GM04504 (cell line): ENCODE data around the gene HLCS.

Experiments
- DNase-seq: peaks from one replicate; pipeline ENCODE4 v3.0.0-alpha.2; 2012; ENCODE audit warnings: low read depth

The HLCS gene

GRCh38 chr21:36745459-36745858 lies 221.0 kb downstream of the HLCS start:
- DNase-seq: no peak

DNA sequence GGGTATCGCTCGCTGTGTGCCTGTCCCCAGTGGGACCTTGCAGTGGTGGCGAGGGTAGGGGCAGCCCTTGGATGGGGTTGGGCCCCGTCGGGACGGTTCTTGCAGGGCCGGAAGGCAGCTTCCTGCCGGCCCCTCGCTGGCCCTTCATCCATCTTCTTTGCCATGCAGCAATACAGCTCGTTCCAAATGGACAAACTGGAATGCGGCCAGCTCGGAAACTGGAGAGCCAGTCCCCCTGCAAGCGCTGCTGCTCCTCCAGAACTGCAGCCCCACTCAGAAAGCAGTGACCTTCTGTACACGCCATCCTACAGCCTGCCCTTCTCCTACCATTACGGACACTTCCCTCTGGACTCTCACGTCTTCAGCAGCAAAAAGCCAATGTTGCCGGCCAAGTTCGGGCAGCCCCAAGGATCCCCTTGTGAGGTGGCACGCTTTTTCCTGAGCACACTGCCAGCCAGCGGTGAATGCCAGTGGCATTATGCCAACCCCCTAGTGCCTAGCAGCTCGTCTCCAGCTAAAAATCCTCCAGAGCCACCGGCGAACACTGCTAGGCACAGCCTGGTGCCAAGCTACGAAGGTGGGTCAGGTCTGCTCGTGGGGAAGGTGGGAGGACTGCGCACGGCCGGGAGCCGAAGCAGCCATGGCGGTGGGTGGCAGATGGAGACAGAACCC lies 221.8 kb downstream of the HLCS start:
- DNase-seq: no peak

DNA sequence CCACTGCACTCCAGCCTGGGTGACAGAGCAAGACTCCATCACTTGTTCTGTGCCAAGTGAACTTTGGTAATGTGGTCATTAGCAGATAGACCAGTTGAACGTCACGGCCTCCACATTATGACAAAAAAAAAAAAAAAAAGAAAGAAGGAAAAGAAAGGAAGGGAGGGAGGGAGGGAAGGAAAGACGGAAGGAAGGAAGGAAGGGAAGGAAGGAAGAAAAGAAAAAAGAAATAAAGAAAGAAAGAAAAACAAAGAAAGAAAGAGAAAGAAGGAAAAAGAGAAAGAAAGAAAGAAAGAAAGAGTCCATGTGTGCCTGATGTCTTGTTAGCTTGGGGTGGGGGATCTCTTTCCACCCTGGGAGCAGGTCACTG lies 222.3 kb downstream of the HLCS start:
- DNase-seq: no peak

DNA sequence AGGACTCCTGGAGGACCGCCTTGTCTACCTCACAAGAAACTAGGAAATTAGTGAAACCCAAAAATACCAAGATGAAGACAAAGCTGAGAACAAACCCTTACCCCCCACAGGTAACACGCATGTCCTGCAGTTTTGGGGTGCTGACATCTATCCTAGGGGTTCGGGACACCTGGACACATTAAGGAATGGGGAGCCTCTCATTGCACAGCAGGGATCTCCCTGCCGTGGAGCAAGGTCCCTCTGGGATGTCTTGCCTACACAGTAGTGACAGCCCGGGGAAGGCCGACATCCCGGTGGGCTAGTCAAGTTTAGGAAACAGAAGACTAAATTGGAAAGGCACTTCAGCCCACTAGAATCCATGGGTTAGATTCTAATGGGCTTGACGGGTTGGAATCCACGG lies 223.0 kb downstream of the HLCS start:
- DNase-seq: no peak

DNA sequence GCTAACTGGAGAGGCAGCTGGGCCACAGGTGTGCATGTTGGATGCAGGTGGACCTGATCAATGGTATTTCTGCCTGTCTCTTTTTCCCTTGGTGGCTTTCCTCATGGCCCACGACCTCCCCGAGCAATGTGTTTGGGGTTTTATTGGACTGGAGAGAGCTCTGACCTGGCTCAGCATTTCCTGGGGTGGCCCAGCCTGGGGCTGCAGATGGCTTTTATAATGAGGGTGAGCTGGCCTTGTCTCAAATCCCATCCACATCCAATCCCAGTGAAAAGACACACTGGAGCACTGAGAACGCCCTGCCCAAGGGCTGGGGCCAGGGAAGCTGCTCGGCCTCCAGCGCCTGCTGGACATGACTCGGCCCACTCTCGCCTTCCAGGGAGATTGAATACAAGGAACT lies 223.5 kb downstream of the HLCS start:
- DNase-seq: no peak

GRCh38 chr21:36741506-36741905 lies 225.0 kb downstream of the HLCS start:
- no peak for DNase-seq

DNA sequence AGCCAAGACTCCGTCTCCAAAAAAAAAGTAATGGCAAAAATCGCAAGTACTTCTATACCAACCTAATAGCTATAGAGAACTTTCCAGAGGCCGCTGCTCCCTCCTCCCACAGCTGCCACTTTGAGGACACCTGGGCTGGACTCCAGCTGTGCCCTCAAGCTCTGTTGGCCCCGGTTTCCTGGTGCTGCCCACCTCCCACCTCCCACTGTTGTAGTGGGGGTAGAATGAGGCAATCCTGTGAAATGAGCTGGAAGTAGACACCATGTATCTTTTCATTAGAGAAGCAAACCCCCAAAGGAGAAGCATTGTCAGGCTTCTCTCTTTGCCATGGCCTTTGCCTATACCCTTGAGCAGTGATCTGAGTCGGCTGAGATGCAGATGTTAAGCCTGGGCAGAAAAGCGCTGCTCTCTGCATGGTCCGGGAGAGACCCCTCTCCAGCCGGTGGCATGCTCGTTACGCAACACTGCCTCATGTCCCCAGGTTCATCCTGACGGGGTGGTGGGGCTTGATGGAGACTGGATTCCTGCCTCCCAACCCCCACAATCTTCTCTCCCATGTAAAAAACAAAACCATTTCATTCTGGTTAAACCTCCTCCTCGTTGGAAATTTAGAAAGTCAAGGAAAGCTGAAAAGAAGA lies 227.9 kb downstream of the HLCS start:
- DNase-seq: no peak

DNA sequence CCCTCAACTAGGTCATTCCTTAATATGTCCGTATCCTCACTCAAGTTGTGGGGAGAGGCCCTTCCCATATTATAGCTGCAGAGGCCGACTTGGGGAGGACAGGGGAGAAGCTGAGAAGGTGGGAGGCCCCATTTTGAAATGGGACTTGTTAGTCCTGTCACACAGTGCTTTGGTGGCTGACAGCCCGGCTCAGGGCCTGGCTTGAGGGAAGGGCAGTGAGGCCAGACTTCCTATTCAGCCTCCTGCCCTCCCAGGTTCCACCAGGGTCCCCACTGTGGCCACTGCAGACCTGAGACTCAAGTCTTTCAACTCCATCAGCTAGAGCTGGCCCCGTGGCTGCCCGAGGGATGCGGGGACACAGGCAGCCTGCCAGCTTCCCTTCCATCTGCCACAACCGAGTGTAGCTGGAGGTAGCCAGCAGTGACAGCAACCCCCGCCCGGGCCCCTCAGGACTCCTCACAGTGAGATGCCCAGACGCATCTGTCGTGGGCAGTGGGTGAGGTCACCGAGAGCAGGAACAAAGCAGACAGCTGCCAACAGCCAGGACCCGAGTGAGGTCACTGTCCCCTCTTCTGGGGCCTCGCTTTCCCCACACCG lies 230.6 kb downstream of the HLCS start:
- DNase-seq: no peak

DNA sequence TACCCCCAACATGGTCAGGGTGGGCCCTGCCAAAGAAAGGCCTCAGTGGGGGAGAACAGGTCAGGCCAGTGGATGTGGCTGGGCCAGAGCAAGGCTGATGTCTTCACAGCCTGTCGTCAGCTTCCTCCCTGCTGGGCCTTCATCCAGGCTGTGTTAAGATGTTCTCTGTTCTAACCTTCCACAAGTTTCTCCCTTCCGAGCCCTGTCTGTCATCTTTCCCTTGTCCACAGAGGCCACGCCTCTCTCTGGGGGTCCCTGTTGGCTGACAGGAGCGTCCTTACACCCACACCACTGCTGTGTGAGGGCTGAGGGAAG lies 231.3 kb downstream of the HLCS start:
- DNase-seq: no peak

DNA sequence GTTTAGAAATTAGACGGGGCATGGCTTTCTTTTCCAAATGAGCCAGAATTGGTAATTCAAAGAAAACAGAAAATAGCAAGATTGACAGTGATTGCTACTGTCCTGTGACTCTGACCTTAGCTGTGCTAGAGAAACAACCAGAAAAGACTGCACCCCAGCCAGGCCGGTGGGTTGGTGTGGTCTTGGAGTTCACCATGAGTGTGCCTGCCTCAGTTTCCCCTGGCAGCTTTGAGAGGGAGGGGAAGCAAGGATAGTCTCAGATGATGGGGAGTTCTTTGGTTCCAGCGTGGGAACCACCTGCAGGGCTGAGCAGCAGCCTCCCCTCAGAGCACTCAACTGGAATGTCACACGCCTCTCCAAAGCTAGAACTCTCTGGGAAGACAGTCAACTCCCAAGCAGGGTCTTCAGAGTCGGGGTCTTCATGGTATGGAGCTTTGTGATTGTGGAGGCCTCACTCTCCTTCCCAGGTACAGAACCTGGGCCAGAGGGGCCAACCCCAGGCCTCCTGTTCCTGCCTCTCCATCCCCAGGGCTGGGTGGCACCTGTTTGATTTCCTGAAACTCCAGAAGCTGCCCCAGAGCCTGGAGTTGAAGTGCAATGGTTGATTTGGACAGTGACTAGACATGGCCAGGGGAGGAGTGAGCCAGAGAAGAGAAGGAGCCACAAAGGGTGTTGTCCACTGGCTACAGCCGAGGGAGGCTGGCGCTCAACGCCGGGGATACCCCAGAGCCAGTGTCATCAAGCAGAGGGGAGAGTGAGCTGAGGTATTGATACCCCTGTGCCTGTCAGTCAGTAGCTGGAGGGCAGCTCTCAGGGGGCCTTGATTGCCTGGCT lies 231.9 kb downstream of the HLCS start:
- DNase-seq: no peak

DNA sequence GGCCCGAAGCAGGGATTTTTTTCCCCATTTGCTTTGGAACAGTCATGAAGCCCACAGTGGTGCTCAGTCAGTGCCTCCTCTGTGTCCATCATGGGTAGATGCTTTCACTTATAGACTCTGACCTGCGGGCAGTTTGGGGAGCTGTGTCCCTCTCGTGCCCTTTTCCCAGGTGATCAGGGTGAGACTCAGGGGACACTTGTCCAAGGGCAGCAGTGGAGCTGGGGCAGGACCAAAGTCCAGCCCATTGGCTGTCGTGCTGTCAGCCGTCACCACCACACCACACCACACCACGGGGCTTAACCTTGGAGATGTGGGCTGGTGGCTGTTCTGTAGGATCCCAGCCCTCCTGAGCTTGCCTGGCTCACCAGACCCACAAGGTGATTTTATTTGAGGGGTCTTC lies 232.6 kb downstream of the HLCS start:
- no peak for DNase-seq

- DNase-seq: no peak
Measured at GRCh38 chr21:36732761-36733160, 233.7 kb downstream of the HLCS start.

GRCh38 chr21:36732217-36732616 lies 234.3 kb downstream of the HLCS start:
- DNase-seq: no peak

- no peak for DNase-seq
Measured at GRCh38 chr21:36730291-36731281, 235.9 kb downstream of the HLCS start.

GRCh38 chr21:36729310-36729970 lies 237.0 kb downstream of the HLCS start:
- no peak for DNase-seq

DNA sequence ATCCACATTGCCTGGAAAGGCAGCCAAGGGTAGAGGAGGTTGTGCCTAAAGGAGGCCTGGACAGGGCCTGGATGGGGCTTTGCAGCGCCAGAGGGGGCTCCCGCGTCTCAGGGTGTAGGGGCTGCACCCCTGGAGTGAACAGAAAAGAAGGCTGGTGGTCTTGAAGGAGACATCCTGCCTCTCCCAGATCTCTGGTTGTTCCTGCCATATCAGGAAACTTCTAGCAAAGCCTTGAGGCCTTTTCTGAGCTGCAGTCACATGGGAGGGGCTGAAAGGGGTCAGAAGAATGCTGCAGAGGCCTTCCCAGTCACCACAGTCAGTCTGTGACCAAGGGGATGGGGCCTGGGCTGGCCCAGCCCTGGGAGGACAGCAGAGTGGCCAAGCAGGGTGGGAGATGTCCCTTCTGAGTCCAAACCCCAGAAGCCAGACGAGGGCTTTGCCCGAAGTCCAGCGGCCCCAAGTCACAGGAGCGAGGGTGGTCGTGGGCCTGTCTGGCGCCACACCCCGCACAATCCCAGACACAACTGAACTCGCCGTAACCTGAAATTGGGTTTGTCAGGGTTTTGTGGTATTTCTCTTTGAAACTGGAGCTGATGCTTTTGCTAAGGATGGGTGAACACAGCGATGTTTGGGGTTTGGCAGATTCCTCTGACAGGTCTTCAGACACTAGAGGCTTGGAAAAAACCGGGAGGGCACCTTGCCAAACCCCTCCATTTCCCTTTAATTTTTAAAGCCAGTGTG lies 237.9 kb downstream of the HLCS start:
- DNase-seq: no peak

DNA sequence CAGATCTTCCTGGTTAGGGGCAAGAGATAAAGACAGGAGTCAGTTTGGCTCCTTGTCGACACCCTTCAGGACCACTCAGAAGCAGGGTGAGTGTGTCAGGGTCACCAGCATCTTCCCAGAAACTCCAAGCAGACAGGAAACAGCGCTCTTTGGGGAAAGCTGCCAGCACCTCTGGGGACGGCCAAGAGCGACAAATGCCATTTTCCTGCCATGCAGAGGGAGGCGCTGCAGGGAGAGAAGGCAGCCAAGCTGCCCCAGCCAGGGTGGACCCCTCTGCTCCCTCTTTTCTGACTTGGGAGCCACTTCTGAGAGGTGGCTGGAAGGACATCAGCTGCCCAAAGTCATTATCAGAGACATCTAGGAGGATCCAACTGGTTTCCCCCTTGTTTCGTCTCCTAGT lies 238.6 kb downstream of the HLCS start:
- DNase-seq: no peak

DNA sequence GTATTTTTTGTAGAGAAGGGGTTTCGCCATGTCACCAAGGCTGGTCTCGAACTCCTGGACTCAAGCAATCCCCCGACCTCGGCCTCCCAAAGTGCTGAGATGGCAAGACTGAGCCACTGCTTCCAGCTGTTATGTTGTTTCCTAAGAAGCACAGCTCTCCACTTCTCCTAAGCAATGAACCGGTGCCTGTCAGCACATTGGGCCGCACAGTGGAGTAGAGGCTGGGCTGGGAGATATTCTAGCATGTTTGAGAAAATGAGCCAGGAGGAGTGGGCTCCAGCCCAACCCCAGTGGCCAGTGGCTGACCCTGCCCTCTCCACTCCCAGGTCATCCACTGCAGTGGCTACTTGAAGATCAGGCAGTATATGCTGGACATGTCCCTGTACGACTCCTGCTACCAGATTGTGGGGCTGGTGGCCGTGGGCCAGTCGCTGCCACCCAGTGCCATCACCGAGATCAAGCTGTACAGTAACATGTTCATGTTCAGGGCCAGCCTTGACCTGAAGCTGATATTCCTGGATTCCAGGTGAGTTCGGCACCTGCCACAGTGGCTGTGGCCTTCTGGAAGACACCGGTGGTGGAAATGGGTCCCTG lies 240.6 kb downstream of the HLCS start:
- no peak for DNase-seq

DNA sequence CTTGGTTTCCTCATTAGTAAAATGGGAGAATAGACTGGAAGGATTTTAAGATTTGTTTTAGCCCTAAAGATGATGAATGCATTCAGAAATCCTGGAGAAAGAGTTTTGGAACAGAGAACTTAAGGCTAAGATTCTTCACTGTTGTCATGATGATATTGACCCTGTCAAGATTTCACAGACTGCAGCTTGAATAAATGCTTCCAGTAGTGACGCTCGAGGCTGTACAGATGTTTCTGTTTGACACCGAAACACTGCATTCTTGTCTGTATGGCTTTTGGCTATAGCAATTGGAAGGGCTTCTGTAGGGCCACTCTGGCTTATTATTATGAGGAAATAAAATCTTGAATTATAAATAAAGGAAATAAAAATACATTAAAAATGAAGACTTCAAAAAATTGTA lies 241.8 kb downstream of the HLCS start:
- no peak for DNase-seq

GRCh38 chr21:36723371-36723881 lies 243.0 kb downstream of the HLCS start:
- DNase-seq: no peak
